ENCODE measurements around the gene SSTR3.

DNA sequence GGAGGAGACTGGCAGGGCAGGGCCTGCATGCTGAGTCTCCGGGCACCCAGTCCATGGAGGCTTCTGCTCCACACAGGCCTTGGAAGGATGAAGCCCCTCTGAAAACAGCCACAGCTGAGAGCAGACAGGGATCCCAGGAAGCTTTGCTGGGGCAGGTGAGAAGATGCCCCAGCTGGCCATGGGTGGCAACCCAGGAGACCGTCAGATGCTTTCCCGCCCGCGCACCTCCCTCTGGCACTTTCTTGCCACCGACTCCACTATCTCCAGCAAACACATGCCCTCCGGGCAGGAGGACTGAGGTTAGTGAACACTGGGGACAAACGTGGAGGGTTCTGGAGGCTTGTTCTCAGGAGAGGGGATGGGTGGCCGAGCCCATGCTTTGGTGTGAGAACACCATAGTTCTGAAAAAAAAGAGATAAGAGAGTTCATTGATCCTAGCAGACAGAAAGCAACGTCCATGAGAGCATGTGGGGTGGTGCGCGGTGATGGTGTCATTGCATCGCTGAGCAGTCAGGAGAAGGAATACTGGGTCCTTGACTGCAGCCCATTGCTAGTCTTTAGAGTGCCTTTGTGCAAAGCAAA lies 26.5 kb downstream of the SSTR3 start:
- TF ChIP-seq, protein P1, sequence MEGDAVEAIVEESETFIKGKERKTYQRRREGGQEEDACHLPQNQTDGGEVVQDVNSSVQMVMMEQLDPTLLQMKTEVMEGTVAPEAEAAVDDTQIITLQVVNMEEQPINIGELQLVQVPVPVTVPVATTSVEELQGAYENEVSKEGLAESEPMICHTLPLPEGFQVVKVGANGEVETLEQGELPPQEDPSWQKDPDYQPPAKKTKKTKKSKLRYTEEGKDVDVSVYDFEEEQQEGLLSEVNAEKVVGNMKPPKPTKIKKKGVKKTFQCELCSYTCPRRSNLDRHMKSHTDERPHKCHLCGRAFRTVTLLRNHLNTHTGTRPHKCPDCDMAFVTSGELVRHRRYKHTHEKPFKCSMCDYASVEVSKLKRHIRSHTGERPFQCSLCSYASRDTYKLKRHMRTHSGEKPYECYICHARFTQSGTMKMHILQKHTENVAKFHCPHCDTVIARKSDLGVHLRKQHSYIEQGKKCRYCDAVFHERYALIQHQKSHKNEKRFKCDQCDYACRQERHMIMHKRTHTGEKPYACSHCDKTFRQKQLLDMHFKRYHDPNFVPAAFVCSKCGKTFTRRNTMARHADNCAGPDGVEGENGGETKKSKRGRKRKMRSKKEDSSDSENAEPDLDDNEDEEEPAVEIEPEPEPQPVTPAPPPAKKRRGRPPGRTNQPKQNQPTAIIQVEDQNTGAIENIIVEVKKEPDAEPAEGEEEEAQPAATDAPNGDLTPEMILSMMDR (IDR thresholded peaks at IDR 0.05), result no peak
- TF ChIP-seq POLR2A (IDR thresholded peaks at IDR 0.05), result no peak
